HepG2 (cell line): ENCODE measurements around the gene USH2A. TPM values are rescaled to one million over a fixed set of nuclear protein-coding genes. Genes with fewer than 3 reads are reported as not detected.

Experiments
- ARID3A ChIP-seq: IDR thresholded peaks from 2 replicates; pipeline ENCODE4 v1.6.1; 2012; ENCODE audit warnings: low read depth, low read length, improper control_type of control experiment
- ARID5B ChIP-seq: IDR thresholded peaks from 2 replicates; pipeline ENCODE4 v1.4.0; 2020; ENCODE audit warnings: mild to moderate bottlenecking, missing genetic modification reagents
- CEBPG ChIP-seq: IDR thresholded peaks from 2 replicates; pipeline ENCODE4 v1.6.1; 2016
- DRAP1 ChIP-seq: IDR thresholded peaks from 2 replicates; pipeline ENCODE4 v1.6.1; 2016; ENCODE audit warnings: missing genetic modification reagents, missing compliant biosample characterization
- HDAC2 ChIP-seq: sonication (generic); formaldehyde crosslinking; IDR thresholded peaks from 2 replicates; pipeline ENCODE4 v1.4.0; 2020; ENCODE audit warnings: missing genetic modification reagents
- ISL2 ChIP-seq: sonication (generic); formaldehyde crosslinking; IDR thresholded peaks from 2 replicates; pipeline ENCODE4 v1.5.0; 2020; ENCODE audit warnings: missing genetic modification reagents
- LCORL ChIP-seq, 2 experiments: fragments of 450-650 bp in 1 of 2; sonication (generic) in 1 of 2; formaldehyde crosslinking in 1 of 2; IDR thresholded peaks; 2 replicates each; pipeline versions ENCODE4 v1.5.0 to v1.6.1; 2017 to 2020; ENCODE audit warnings: antibody characterized with exemption in 1 of 2, missing genetic modification reagents in 1 of 2
- MED1 ChIP-seq: sonication (generic); formaldehyde crosslinking; IDR thresholded peaks from 2 replicates; pipeline ENCODE4 v1.4.0; 2020; ENCODE audit warnings: missing genetic modification reagents
- NR2F6 ChIP-seq, 2 experiments: IDR thresholded peaks; 2 replicates each; pipeline ENCODE4 v1.6.1; 2016; ENCODE audit warnings: antibody characterized with exemption in 1 of 2, mild to moderate bottlenecking in 1 of 2
- POGZ ChIP-seq: sonication (generic); formaldehyde crosslinking; IDR thresholded peaks from 2 replicates; pipeline ENCODE4 v1.4.0; 2020; ENCODE audit warnings: mild to moderate bottlenecking, missing genetic modification reagents
- POLR2G ChIP-seq: fragments of 200-400 bp; formaldehyde crosslinking; IDR thresholded peaks from 2 replicates; pipeline ENCODE4 v1.6.1; 2018; ENCODE audit warnings: mild to moderate bottlenecking, low read depth, low read length, moderate library complexity
- SNAPC2 ChIP-seq: sonication (generic); formaldehyde crosslinking; IDR thresholded peaks from 2 replicates; pipeline ENCODE4 v1.8.1; 2022; ENCODE audit warnings: mild to moderate bottlenecking, missing genetic modification reagents
- ZNF280D ChIP-seq: sonication (generic); formaldehyde crosslinking; IDR thresholded peaks from 2 replicates; pipeline ENCODE4 v1.5.1; 2020; ENCODE audit warnings: mild to moderate bottlenecking, missing genetic modification reagents
- ZNF501 ChIP-seq: sonication (generic); formaldehyde crosslinking; IDR thresholded peaks from 2 replicates; pipeline ENCODE4 v1.5.1; 2020; ENCODE audit warnings: mild to moderate bottlenecking, moderate library complexity, missing genetic modification reagents
- polyA plus RNA-seq, 8 experiments: library from polyadenylated mRNA; depleted of rRNA in 3 of 8; stranded (reverse) in 7 of 8; unstranded in 1 of 8; fragments of >200 nt; fragmentation: Illumina TruSeq in 4 of 8; extraction: Trizol in 4 of 8; gene quantifications; 2 replicates each; pipeline versions ENCODE4 v1.2.1 to v1.2.3, GENCODE V29; 2011 to 2016; ENCODE audit warnings: low read depth in 4 of 8, missing spikeins in 1 of 8, mixed read lengths in 1 of 8; ENCODE audit not compliant: insufficient read depth in 1 of 8
- total RNA-seq, 5 experiments: library from RNA; depleted of rRNA; stranded (reverse); fragments of >200 nt; fragmentation: Illumina TruSeq; extraction: Trizol; gene quantifications; 2 replicates each; pipeline ENCODE4 v1.2.3, GENCODE V29; 2016; ENCODE audit warnings: low read depth in 1 of 5
- TF ChIP-seq, protein P1 (sequence below): sonication (generic); formaldehyde crosslinking; conservative IDR thresholded peaks from 2 replicates; pipeline ENCODE4 v1.4.0; 2020; ENCODE audit warnings: mild to moderate bottlenecking, missing genetic modification reagents, moderate library complexity

USH2A gene
- total and polyA plus RNA-seq, 2 of the 13 experiments (the other 11 are each of a cell fraction or from before 2014, with no cell fraction given), result 0.02 TPM; not detected in 1

DNA sequence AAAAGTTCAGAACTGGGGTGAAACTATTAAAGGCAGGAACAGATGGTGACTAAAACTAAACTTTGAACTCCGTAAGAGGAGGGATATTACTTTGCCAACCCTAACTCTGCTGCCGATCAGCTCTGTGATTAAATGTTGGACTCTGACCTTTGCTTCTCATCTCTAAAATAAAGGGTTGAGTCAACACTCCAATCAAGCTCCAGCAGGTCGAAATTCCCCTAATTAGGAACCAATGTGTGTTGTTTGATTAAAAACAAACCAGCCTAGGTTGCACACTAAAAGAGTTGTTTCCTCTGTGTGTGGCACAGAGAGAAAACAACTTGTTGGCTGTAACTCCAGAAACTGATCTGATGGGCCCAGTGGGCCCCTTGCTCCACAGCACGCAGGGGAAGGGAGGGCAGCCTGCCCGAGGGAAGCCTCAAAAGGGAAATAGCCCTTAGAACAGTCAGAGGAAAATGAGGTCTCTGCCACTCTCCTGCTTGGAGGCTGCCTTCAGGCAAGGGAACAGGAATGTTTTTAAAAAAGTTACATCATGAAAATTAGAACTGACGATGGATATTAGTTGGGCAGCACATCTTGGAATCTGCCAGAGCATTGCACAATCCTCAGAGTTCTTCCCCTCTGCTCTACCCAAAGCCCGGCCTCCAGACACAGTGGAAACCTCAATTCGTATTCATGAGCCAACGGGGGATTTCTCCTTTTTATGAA lies 786.8 kb downstream of the USH2A start (continued):
- TF ChIP-seq, protein P1, sequence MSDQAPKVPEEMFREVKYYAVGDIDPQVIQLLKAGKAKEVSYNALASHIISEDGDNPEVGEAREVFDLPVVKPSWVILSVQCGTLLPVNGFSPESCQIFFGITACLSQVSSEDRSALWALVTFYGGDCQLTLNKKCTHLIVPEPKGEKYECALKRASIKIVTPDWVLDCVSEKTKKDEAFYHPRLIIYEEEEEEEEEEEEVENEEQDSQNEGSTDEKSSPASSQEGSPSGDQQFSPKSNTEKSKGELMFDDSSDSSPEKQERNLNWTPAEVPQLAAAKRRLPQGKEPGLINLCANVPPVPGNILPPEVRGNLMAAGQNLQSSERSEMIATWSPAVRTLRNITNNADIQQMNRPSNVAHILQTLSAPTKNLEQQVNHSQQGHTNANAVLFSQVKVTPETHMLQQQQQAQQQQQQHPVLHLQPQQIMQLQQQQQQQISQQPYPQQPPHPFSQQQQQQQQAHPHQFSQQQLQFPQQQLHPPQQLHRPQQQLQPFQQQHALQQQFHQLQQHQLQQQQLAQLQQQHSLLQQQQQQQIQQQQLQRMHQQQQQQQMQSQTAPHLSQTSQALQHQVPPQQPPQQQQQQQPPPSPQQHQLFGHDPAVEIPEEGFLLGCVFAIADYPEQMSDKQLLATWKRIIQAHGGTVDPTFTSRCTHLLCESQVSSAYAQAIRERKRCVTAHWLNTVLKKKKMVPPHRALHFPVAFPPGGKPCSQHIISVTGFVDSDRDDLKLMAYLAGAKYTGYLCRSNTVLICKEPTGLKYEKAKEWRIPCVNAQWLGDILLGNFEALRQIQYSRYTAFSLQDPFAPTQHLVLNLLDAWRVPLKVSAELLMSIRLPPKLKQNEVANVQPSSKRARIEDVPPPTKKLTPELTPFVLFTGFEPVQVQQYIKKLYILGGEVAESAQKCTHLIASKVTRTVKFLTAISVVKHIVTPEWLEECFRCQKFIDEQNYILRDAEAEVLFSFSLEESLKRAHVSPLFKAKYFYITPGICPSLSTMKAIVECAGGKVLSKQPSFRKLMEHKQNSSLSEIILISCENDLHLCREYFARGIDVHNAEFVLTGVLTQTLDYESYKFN (CRISPR knock-in tag), result peak; percentile 60; the same call in 1 of the 2 replicates
- TF ChIP-seq DRAP1 (CRISPR knock-in tag) (no peak), ZNF501 (peak; percentile 53; the same call in 1 of the 2 replicates), NR2F6 (IDR thresholded peaks at IDR 0.05) (peak; percentile 40; the same call in 1 of the 2 replicates), NR2F6 (CRISPR knock-in tag; IDR thresholded peaks at IDR 0.05) (no peak), HDAC2 (CRISPR knock-in tag) (0 out of 2 replicates have a peak, but pooled peaks have one; percentile 30), POLR2G (peak; percentile 62), MED1 (CRISPR knock-in tag) (no peak), ZNF280D (0 out of 2 replicates have a peak, but pooled peaks have one; percentile 11), ISL2 (CRISPR knock-in tag) (0 out of 2 replicates have a peak, but pooled peaks have one; percentile 31), POGZ (CRISPR knock-in tag) (peak; percentile 43; the same call in 1 of the 2 replicates), ARID3A (peak; percentile 88), SNAPC2 (CRISPR knock-in tag) (no peak), CEBPG (CRISPR knock-in tag) (peak; percentile 82), ARID5B (CRISPR knock-in tag) (peak; percentile 33; the same call in 1 of the 2 replicates), LCORL (IDR thresholded peaks at IDR 0.05) (no peak), LCORL (CRISPR knock-in tag; IDR thresholded peaks at IDR 0.05) (peak; percentile 23; the same call in 1 of the 2 replicates)
